Liver (tissue), 9 donors: Measurements from ENCODE around the gene RACGAP1. TPM values are rescaled to one million over a fixed set of nuclear protein-coding genes. Genes with fewer than 3 reads are reported as not detected.

Experiments used
- DNase-seq: peaks from one replicate; pipeline ENCODE4 v3.0.0-alpha.2; 2017; ENCODE audit warnings: low spot score
- H3K27ac ChIP-seq, 2 donors: one replicate each; pipeline ENCODE4 v1.7.0; 2013; ENCODE audit warnings: inconsistent platforms in 2 of 2, low read length in 2 of 2, control low read depth in 1 of 2, low read depth in 1 of 2, mild to moderate bottlenecking in 1 of 2
- H3K27me3 ChIP-seq, 4 donors: one replicate each; pipeline versions ENCODE4 v1.6.1 to v1.7.0; 2013; ENCODE audit warnings: low read length in 3 of 4, inconsistent platforms in 1 of 4, mild to moderate bottlenecking in 1 of 4, moderate library complexity in 1 of 4; ENCODE audit not compliant: control insufficient read depth in 4 of 4, insufficient read depth in 4 of 4
- H3K36me3 ChIP-seq, 4 donors: one replicate each; pipeline versions ENCODE4 v1.6.1 to v1.7.0; 2013; ENCODE audit warnings: low read length in 3 of 4, mild to moderate bottlenecking in 3 of 4, low read depth in 1 of 4, moderate library complexity in 1 of 4; ENCODE audit not compliant: control insufficient read depth in 4 of 4, insufficient read depth in 3 of 4
- H3K4me1 ChIP-seq, 4 donors: one replicate each; pipeline versions ENCODE4 v1.6.1 to v1.7.0; 2013; ENCODE audit warnings: low read length in 3 of 4, mild to moderate bottlenecking in 3 of 4, moderate library complexity in 1 of 4; ENCODE audit not compliant: control insufficient read depth in 4 of 4, insufficient read depth in 4 of 4
- H3K4me3 ChIP-seq, 3 donors: one replicate each; pipeline versions ENCODE4 v1.6.1 to v1.7.0; 2013; ENCODE audit warnings: low read length in 3 of 3, control low read depth in 1 of 3, low read depth in 1 of 3, mild to moderate bottlenecking in 1 of 3
- H3K9ac ChIP-seq, 2 donors: one replicate each; pipeline ENCODE4 v1.7.0; 2013; ENCODE audit warnings: low read length in 2 of 2, mild to moderate bottlenecking in 2 of 2, moderate library complexity in 2 of 2, control low read depth in 1 of 2, low read depth in 1 of 2
- H3K9me3 ChIP-seq, 4 donors: one replicate each; pipeline versions ENCODE4 v1.6.1 to v1.7.0; 2013; ENCODE audit warnings: low read length in 3 of 4; ENCODE audit not compliant: control insufficient read depth in 4 of 4
- EGR1 ChIP-seq, 2 donors: IDR thresholded peaks; 2 replicates each; pipeline ENCODE4 v1.6.1; 2016 to 2018; ENCODE audit warnings: antibody characterized with exemption in 2 of 2, low read depth in 2 of 2
- FOXA1 ChIP-seq: IDR thresholded peaks from 2 replicates; pipeline ENCODE4 v1.6.1; 2016; ENCODE audit warnings: antibody characterized with exemption
- GABPA ChIP-seq, 2 donors: IDR thresholded peaks in 1 of 2; conservative IDR thresholded peaks in 1 of 2; 2 replicates each; pipeline ENCODE4 v1.6.1; 2016; ENCODE audit warnings: antibody characterized with exemption in 2 of 2, mild to moderate bottlenecking in 1 of 2, moderate library complexity in 1 of 2
- HNF4G ChIP-seq: IDR thresholded peaks from 2 replicates; pipeline ENCODE4 v1.6.1; 2016; ENCODE audit warnings: antibody characterized with exemption
- JUND ChIP-seq, 2 donors: IDR thresholded peaks; 2 replicates each; pipeline ENCODE4 v1.6.1; 2016; ENCODE audit warnings: antibody characterized with exemption in 2 of 2
- NR2F2 ChIP-seq: IDR thresholded peaks from 2 replicates; pipeline ENCODE4 v1.6.1; 2016; ENCODE audit warnings: antibody characterized with exemption
- RAD21 ChIP-seq, 2 donors: IDR thresholded peaks; 2 replicates each; pipeline ENCODE4 v1.6.1; 2016; ENCODE audit warnings: antibody characterized with exemption in 2 of 2, mild to moderate bottlenecking in 2 of 2
- RXRA ChIP-seq, 2 donors: IDR thresholded peaks; 2 replicates each; pipeline ENCODE4 v1.6.1; 2017 to 2018; ENCODE audit warnings: antibody characterized with exemption in 2 of 2, mild to moderate bottlenecking in 1 of 2
- TAF1 ChIP-seq: conservative IDR thresholded peaks from 2 replicates; pipeline ENCODE4 v1.6.1; 2016; ENCODE audit warnings: antibody characterized with exemption, mild to moderate bottlenecking
- YY1 ChIP-seq: IDR thresholded peaks from 2 replicates; pipeline ENCODE4 v1.6.1; 2016; ENCODE audit warnings: antibody characterized with exemption, mild to moderate bottlenecking
- WGBS: extraction: QIAGEN DNeasy Blood & Tissue Kit; methylation state at CpG from one replicate; pipeline ENCODE4 v1.1.7; 2013; 5-methylcytosine and 5-hydroxymethylcytosine counted together
- polyA plus RNA-seq, 2 donors: library from polyadenylated mRNA; stranded (reverse) in 1 of 2; unstranded in 1 of 2; fragments of 200-250 nt in 1 of 2; fragments of >200 nt in 1 of 2; fragmentation: Nextera tagmentation in 1 of 2; extraction: Ambion mirVana in 1 of 2; gene quantifications; one replicate each; pipeline versions ENCODE4 v1.2.1 to v1.2.3, GENCODE V29; 2013 to 2015
- total RNA-seq, 2 donors: library from RNA; depleted of rRNA; stranded (reverse); fragments of >200 nt; gene quantifications; one replicate each; pipeline ENCODE4 v1.2.3, GENCODE V29; 2014
- TF ChIP-seq, protein P1 (sequence below): IDR thresholded peaks from 2 replicates; pipeline ENCODE4 v1.6.1; 2016; ENCODE audit warnings: antibody characterized with exemption, mild to moderate bottlenecking
- TF ChIP-seq, protein P2 (sequence below): IDR thresholded peaks from 2 replicates; pipeline ENCODE4 v1.6.1; 2016; ENCODE audit warnings: antibody characterized with exemption
- TF ChIP-seq, protein P3 (sequence below): IDR thresholded peaks from 2 replicates; pipeline ENCODE4 v1.6.1; 2016; ENCODE audit warnings: antibody characterized with exemption
- TF ChIP-seq, protein P4 (sequence below): fragments of 150-350 bp; IDR thresholded peaks from 2 replicates; pipeline ENCODE4 v1.5.1; 2017; ENCODE audit warnings: improper control_type of control experiment, low read depth, low read length; ENCODE audit not compliant: missing input control
- TF ChIP-seq, protein P5 (sequence below): IDR thresholded peaks from 2 replicates; pipeline ENCODE4 v1.6.1; 2016; ENCODE audit warnings: antibody characterized with exemption
- donor health status: healthy.
- donor health status: healthy.
- donor health status: healthy.
- donor health status: healthy.
- donor health status: healthy.

The RACGAP1 gene
- total and polyA plus RNA-seq, 4 donors = 1.0 to 38.3 (median 2.9) TPM

DNA sequence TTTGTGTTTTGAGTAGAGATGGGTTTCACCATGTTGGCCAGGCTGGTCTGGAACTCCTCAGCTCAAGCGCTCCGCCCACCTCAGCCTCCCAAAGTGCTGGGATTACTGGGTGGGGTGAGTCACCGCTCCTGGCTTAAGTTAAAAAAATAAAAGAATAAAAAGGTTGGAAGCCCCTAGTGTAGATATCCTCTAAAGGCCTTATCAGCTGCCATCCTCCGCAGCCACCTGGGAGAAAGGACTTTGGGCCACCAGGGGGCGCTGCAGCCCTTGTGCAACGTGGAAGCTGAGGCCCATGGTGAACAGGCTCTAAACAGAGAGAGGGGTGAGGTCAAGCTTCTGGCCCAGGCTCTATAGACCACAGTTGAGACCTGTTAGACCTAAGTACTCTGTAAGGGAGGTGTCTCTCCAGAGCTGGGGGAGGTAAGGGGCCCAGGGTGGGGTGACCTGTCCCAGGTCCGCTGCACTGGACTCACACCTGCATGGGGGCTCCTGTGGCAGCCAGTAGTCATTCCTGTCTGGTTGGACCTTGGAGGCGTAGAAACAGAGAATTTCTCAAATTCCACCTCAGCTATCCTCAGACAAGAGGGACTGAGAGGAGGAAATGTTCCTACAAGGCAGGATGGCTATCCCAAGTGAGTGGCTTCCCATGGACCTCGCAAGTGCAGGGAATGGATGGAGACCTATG, 14.0 kb upstream of the RACGAP1 start:
- 52% methylated on average over 9 of the region's 9 CpGs for WGBS
- Histone ChIP-seq H3K9me3 (no peaks in the 10 kb centered on the region), H3K9ac (no peak overlapping the region), H3K27me3 (no peaks in the 10 kb centered on the region), H3K36me3 (no peaks in the 10 kb centered on the region), H3K4me3 (no peak overlapping the region), H3K27ac (no peak overlapping the region), H3K4me1 (no peaks in the 10 kb centered on the region)
- peak; percentile 97 for DNase-seq
- no peak for TF ChIP-seq FOXA1
- no peak for TF ChIP-seq YY1
- peak; percentile 78 to 86 for TF ChIP-seq RAD21 (IDR thresholded peaks at IDR 0.05)
- TF ChIP-seq, protein P1, sequence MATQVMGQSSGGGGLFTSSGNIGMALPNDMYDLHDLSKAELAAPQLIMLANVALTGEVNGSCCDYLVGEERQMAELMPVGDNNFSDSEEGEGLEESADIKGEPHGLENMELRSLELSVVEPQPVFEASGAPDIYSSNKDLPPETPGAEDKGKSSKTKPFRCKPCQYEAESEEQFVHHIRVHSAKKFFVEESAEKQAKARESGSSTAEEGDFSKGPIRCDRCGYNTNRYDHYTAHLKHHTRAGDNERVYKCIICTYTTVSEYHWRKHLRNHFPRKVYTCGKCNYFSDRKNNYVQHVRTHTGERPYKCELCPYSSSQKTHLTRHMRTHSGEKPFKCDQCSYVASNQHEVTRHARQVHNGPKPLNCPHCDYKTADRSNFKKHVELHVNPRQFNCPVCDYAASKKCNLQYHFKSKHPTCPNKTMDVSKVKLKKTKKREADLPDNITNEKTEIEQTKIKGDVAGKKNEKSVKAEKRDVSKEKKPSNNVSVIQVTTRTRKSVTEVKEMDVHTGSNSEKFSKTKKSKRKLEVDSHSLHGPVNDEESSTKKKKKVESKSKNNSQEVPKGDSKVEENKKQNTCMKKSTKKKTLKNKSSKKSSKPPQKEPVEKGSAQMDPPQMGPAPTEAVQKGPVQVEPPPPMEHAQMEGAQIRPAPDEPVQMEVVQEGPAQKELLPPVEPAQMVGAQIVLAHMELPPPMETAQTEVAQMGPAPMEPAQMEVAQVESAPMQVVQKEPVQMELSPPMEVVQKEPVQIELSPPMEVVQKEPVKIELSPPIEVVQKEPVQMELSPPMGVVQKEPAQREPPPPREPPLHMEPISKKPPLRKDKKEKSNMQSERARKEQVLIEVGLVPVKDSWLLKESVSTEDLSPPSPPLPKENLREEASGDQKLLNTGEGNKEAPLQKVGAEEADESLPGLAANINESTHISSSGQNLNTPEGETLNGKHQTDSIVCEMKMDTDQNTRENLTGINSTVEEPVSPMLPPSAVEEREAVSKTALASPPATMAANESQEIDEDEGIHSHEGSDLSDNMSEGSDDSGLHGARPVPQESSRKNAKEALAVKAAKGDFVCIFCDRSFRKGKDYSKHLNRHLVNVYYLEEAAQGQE = no peak
- TF ChIP-seq, protein P2, sequence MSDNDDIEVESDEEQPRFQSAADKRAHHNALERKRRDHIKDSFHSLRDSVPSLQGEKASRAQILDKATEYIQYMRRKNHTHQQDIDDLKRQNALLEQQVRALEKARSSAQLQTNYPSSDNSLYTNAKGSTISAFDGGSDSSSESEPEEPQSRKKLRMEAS = no peak
- no peak for TF ChIP-seq HNF4G
- TF ChIP-seq EGR1 (IDR thresholded peaks at IDR 0.05; ENCODE audit: low read depth in 2 of 2) = no peak
- TF ChIP-seq TAF1 = no peak
- TF ChIP-seq, protein P3, sequence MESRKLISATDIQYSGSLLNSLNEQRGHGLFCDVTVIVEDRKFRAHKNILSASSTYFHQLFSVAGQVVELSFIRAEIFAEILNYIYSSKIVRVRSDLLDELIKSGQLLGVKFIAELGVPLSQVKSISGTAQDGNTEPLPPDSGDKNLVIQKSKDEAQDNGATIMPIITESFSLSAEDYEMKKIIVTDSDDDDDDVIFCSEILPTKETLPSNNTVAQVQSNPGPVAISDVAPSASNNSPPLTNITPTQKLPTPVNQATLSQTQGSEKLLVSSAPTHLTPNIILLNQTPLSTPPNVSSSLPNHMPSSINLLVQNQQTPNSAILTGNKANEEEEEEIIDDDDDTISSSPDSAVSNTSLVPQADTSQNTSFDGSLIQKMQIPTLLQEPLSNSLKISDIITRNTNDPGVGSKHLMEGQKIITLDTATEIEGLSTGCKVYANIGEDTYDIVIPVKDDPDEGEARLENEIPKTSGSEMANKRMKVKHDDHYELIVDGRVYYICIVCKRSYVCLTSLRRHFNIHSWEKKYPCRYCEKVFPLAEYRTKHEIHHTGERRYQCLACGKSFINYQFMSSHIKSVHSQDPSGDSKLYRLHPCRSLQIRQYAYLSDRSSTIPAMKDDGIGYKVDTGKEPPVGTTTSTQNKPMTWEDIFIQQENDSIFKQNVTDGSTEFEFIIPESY = no peak
- no peak for TF ChIP-seq GABPA (IDR thresholded peaks at IDR 0.05 in 1 of 2, conservative IDR thresholded peaks at IDR 0.05 in 1 of 2)
- TF ChIP-seq, protein P4, sequence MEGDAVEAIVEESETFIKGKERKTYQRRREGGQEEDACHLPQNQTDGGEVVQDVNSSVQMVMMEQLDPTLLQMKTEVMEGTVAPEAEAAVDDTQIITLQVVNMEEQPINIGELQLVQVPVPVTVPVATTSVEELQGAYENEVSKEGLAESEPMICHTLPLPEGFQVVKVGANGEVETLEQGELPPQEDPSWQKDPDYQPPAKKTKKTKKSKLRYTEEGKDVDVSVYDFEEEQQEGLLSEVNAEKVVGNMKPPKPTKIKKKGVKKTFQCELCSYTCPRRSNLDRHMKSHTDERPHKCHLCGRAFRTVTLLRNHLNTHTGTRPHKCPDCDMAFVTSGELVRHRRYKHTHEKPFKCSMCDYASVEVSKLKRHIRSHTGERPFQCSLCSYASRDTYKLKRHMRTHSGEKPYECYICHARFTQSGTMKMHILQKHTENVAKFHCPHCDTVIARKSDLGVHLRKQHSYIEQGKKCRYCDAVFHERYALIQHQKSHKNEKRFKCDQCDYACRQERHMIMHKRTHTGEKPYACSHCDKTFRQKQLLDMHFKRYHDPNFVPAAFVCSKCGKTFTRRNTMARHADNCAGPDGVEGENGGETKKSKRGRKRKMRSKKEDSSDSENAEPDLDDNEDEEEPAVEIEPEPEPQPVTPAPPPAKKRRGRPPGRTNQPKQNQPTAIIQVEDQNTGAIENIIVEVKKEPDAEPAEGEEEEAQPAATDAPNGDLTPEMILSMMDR = peak; percentile 83
- TF ChIP-seq JUND (IDR thresholded peaks at IDR 0.05) = no peak

DNA sequence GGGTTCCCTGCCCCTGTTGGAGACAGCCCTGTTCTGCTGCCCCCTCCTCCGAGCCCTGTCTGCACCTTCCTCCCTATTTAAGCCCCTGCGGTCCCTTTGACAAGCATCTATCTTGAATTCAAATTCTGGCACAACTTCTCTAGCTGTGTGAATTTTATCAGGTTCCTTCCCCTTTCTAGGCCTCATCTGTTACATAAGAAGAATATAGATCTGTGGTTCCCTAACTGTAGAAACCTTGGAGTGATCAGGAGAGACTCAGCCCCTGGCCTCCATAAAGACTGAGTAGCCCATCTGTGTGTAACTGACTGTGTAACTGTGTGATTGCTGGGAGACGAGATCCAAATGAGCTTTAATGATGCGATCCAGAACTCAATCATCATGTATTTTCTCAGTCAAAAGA, 13.0 kb upstream of the RACGAP1 start:
- WGBS = 87% methylated on average over 4 of the region's 4 CpGs
- no peaks in the 10 kb centered on the region for H3K27me3 ChIP-seq
- no peaks in the 10 kb centered on the region for H3K4me1 ChIP-seq
- H3K9me3 ChIP-seq = no peaks in the 10 kb centered on the region
- H3K27ac ChIP-seq = no peak overlapping the region
- no peak for TF ChIP-seq EGR1 (IDR thresholded peaks at IDR 0.05; ENCODE audit: low read depth in 2 of 2)
- TF ChIP-seq, protein P3 = no peak
- TF ChIP-seq, protein P1 = no peak
- TF ChIP-seq, protein P2 = no peak
- no peak for TF ChIP-seq RXRA (IDR thresholded peaks at IDR 0.05)
- TF ChIP-seq NR2F2 = no peak
- no peak for TF ChIP-seq JUND (IDR thresholded peaks at IDR 0.05)
- TF ChIP-seq, protein P5, sequence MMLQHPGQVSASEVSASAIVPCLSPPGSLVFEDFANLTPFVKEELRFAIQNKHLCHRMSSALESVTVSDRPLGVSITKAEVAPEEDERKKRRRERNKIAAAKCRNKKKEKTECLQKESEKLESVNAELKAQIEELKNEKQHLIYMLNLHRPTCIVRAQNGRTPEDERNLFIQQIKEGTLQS = no peak
- no peak for TF ChIP-seq GABPA (IDR thresholded peaks at IDR 0.05 in 1 of 2, conservative IDR thresholded peaks at IDR 0.05 in 1 of 2)
- TF ChIP-seq YY1 = no peak
- H3K4me3 ChIP-seq = no peak overlapping the region
- DNase-seq = no peak
- H3K9ac ChIP-seq = no peak overlapping the region
- H3K36me3 ChIP-seq = no peaks in the 10 kb centered on the region
